GM19468 (cell line): ENCODE data around the gene BCL2.
"Not testable (repeated sequence)": the region's sequence is repeated elsewhere in the genome, so short reads cannot be mapped to it uniquely, and the experiment has no call there.

Experiments used
- ATAC-seq: cut with Tn5 transposase; IDR thresholded peaks from one replicate; pipeline ENCODE4 v1.9.1; 2021; ENCODE audit warnings: mild to moderate bottlenecking, moderate library complexity, moderate number of reproducible peaks; ENCODE audit not compliant: unreplicated experiment; ENCODE audit errors: extremely low read depth

Gene BCL2

GRCh38 chr18:63238693-63239075 is 80.9 kb downstream of the BCL2 start:
- ATAC-seq = no peak

- ATAC-seq = no peak
These were observed 81.5 kb downstream of the BCL2 start for GRCh38 chr18:63237881-63238692.

GRCh38 chr18:63236921-63237846 is 82.4 kb downstream of the BCL2 start:
- no peak for ATAC-seq

GRCh38 chr18:63236406-63236805 is 83.2 kb downstream of the BCL2 start:
- ATAC-seq = no peak

GRCh38 chr18:63235920-63236319 is 83.6 kb downstream of the BCL2 start:
- ATAC-seq = not testable (repeated sequence)

- ATAC-seq = no peak
These were observed 84.7 kb downstream of the BCL2 start for GRCh38 chr18:63234841-63235240.

GRCh38 chr18:63234432-63234831 is 85.1 kb downstream of the BCL2 start:
- no peak for ATAC-seq

GRCh38 chr18:63233334-63233733 is 86.2 kb downstream of the BCL2 start:
- no peak for ATAC-seq

GRCh38 chr18:63232826-63233225 is 86.7 kb downstream of the BCL2 start:
- ATAC-seq = no peak

GRCh38 chr18:63229971-63230370 is 89.6 kb downstream of the BCL2 start:
- no peak for ATAC-seq

- no peak for ATAC-seq
These were observed 94.1 kb downstream of the BCL2 start for GRCh38 chr18:63225434-63225833.

GRCh38 chr18:63224630-63225029 is 94.9 kb downstream of the BCL2 start:
- ATAC-seq = no peak

GRCh38 chr18:63223837-63224236 is 95.7 kb downstream of the BCL2 start:
- ATAC-seq = no peak

GRCh38 chr18:63220903-63221302 is 98.7 kb downstream of the BCL2 start:
- no peak for ATAC-seq

GRCh38 chr18:63218472-63218871 is 101.1 kb downstream of the BCL2 start:
- no peak for ATAC-seq

GRCh38 chr18:63216516-63217311 is 102.9 kb downstream of the BCL2 start:
- no peak for ATAC-seq

- no peak for ATAC-seq
These were observed 105.5 kb downstream of the BCL2 start for GRCh38 chr18:63213936-63214671.

GRCh38 chr18:63213331-63213900 is 106.2 kb downstream of the BCL2 start:
- ATAC-seq = no peak

GRCh38 chr18:63210521-63210920 is 109.0 kb downstream of the BCL2 start:
- no peak for ATAC-seq
